HFFc6 (cell line): ENCODE results near the gene PEA15. TPM values are rescaled to one million over a fixed set of nuclear protein-coding genes. Genes with fewer than 3 reads are reported as not detected.

Experiments used
- DNase-seq: peaks from one replicate; pipeline ENCODE4 v3.0.0-alpha.2; 2018
- H3K27ac Mint-ChIP-seq: 2 replicates; pipeline ENCODE4 v1.8.0; 2020; ENCODE audit warnings: mild to moderate bottlenecking, mixed read lengths
- H3K27me3 Mint-ChIP-seq: 2 replicates; pipeline ENCODE4 v1.8.0; 2021; ENCODE audit warnings: mild to moderate bottlenecking, moderate library complexity, mixed read lengths; ENCODE audit not compliant: insufficient read depth
- H3K36me3 Mint-ChIP-seq: 2 replicates; pipeline ENCODE4 v1.8.0; 2021; ENCODE audit warnings: low read depth, mixed read lengths
- H3K4me1 Mint-ChIP-seq: 2 replicates; pipeline ENCODE4 v1.8.0; 2020; ENCODE audit warnings: low read depth, mixed read lengths
- H3K4me3 Mint-ChIP-seq: 2 replicates; pipeline ENCODE4 v1.8.0; 2020; ENCODE audit warnings: mild to moderate bottlenecking, moderate library complexity, mixed read lengths
- H3K9me3 Mint-ChIP-seq: 2 replicates; pipeline ENCODE4 v1.8.0; 2020; ENCODE audit warnings: mild to moderate bottlenecking, mixed read lengths
- CTCF ChIP-seq: fragments of 200-600 bp; sonication (generic); IDR thresholded peaks from 2 replicates; pipeline ENCODE4 v1.5.0; 2021; ENCODE audit warnings: antibody characterized with exemption, mild to moderate bottlenecking
- long read RNA-seq: library from polyadenylated mRNA; unstranded; transcript quantifications from one replicate; pipeline ENCODE4 v2.0.0, GENCODE V29; 2019
- total RNA-seq, 6 experiments: library from RNA; stranded (reverse); fragmentation: NEBNext Ultra II Directional; extraction: Animal tissue kit (Norgen Biotek cat#: 25700); gene quantifications; 2 replicates in 1 of 6; 3 replicates in 5 of 6; pipeline ENCODE4 v1.2.3, GENCODE V29; 2021

Gene PEA15
- 100 to 1,000 TPM; 448 to 538 (median 470) TPM for total RNA-seq
- long read RNA-seq, transcript PEA15-201 (4 exons, 2,471 nt) = major isoform, 90 of 141 reads
- long read RNA-seq, partial matches to known transcripts = 42 of 141 reads
- long read RNA-seq, other reads (novel, unspliced or antisense) = 6 of 141 reads

- Mint-ChIP-seq H3K36me3 (peaks cover 33% of the 10 kb centered on the region), H3K9me3 (no peaks in the 10 kb centered on the region), H3K27me3 (peaks cover 5% of the 10 kb centered on the region), H3K4me3 (peak within 1 kb of the TSS; percentile 85), H3K27ac (peak within 1 kb of the TSS; percentile 90), H3K4me1 (peaks cover 54% of the 10 kb centered on the region)
- TF ChIP-seq CTCF = no peak
- DNase-seq = peak; percentile 33
Observed at GRCh38 chr1:160205242-160206035, at the start of gene PEA15. PEA15 (plus strand) TSS chr1:160205384; CDS start chr1:160211545, 6,161 bp downstream.

GRCh38 chr1:160156361-160156760 is 48.8 kb upstream of the PEA15 start:
- Mint-ChIP-seq H3K4me3 (no peak overlapping the region), H3K4me1 (no peaks in the 10 kb centered on the region), H3K27ac (no peak overlapping the region), H3K9me3 (no peaks in the 10 kb centered on the region), H3K27me3 (peaks cover 24% of the 10 kb centered on the region), H3K36me3 (no peaks in the 10 kb centered on the region)
- DNase-seq = no peak
- TF ChIP-seq CTCF = no peak

- Mint-ChIP-seq H3K27me3 (peaks cover 22% of the 10 kb centered on the region), H3K4me3 (no peak overlapping the region), H3K36me3 (no peaks in the 10 kb centered on the region), H3K27ac (no peak overlapping the region), H3K4me1 (no peaks in the 10 kb centered on the region), H3K9me3 (no peaks in the 10 kb centered on the region)
- no peak for DNase-seq
- TF ChIP-seq CTCF = no peak
Observed at GRCh38 chr1:160157174-160157573, 48.0 kb upstream of the PEA15 start.

- Mint-ChIP-seq H3K27ac (no peak overlapping the region), H3K4me3 (no peak overlapping the region), H3K9me3 (no peaks in the 10 kb centered on the region), H3K36me3 (no peaks in the 10 kb centered on the region), H3K4me1 (no peaks in the 10 kb centered on the region), H3K27me3 (peaks cover 22% of the 10 kb centered on the region)
- TF ChIP-seq CTCF = no peak
- DNase-seq = no peak
Observed at GRCh38 chr1:160158031-160158430, 47.2 kb upstream of the PEA15 start.

- Mint-ChIP-seq H3K4me3 (no peak overlapping the region), H3K27ac (no peak overlapping the region), H3K27me3 (peaks cover 25% of the 10 kb centered on the region), H3K36me3 (no peaks in the 10 kb centered on the region), H3K9me3 (no peaks in the 10 kb centered on the region), H3K4me1 (no peaks in the 10 kb centered on the region)
- TF ChIP-seq CTCF = no peak
- no peak for DNase-seq
Observed at GRCh38 chr1:160158534-160158933, 46.6 kb upstream of the PEA15 start.
